Measurements from ENCODE around the gene HEPH.

HEPH gene

GRCh38 chrX:66149519-66149918 is 14.5 kb upstream of the HEPH start:
- H3K4me3 ChIP-seq (ENCODE audit: low read length): no peak overlapping the region
- TF ChIP-seq CTCF (conservative IDR thresholded peaks at IDR 0.05; ENCODE audit: low read length): no peak
- DNase-seq (ENCODE audit: low read depth): no peak

- H3K4me3 ChIP-seq (ENCODE audit: low read length): no peak overlapping the region
- no peak for TF ChIP-seq CTCF (conservative IDR thresholded peaks at IDR 0.05; ENCODE audit: low read length)
- no peak for DNase-seq (ENCODE audit: low read depth)
Observed at GRCh38 chrX:66150163-66150562, 13.9 kb upstream of the HEPH start.

GRCh38 chrX:66162331-66162822 is 1.7 kb upstream of the HEPH start:
- no peak overlapping the region for H3K4me3 ChIP-seq (ENCODE audit: low read length)
- DNase-seq (ENCODE audit: low read depth): no peak
- TF ChIP-seq CTCF (conservative IDR thresholded peaks at IDR 0.05; ENCODE audit: low read length): no peak

- no peak for TF ChIP-seq CTCF (conservative IDR thresholded peaks at IDR 0.05; ENCODE audit: low read length)
- no peak overlapping the region for H3K4me3 ChIP-seq (ENCODE audit: low read length)
- no peak for DNase-seq (ENCODE audit: low read depth)
Observed at GRCh38 chrX:66163447-66163846, 600 bp upstream of the HEPH start.

- no peak for TF ChIP-seq CTCF (conservative IDR thresholded peaks at IDR 0.05; ENCODE audit: low read length)
- DNase-seq (ENCODE audit: low read depth): no peak
- H3K4me3 ChIP-seq (ENCODE audit: low read length): peak overlapping the region; percentile 62
Observed at GRCh38 chrX:66164470-66164869, 423 bp downstream of the HEPH start.

- no peak for DNase-seq (ENCODE audit: low read depth)
- no peak for TF ChIP-seq CTCF (conservative IDR thresholded peaks at IDR 0.05; ENCODE audit: low read length)
- H3K4me3 ChIP-seq (ENCODE audit: low read length): peak overlapping the region; percentile 62
Observed at GRCh38 chrX:66164931-66165330, 884 bp downstream of the HEPH start.

GRCh38 chrX:66166671-66167070 is 2.6 kb downstream of the HEPH start:
- no peak for DNase-seq (ENCODE audit: low read depth)
- TF ChIP-seq CTCF (conservative IDR thresholded peaks at IDR 0.05; ENCODE audit: low read length): no peak
- H3K4me3 ChIP-seq (ENCODE audit: low read length): no peak overlapping the region
